HTERT RPE-1 (cell line): ENCODE measurements around the gene CCDC127.

Experiments used
- in situ Hi-C: fragments of 300-500 bp; cut with MboI; formaldehyde crosslinking; loops from 4 replicates; pipeline ENCODE4 v1.14.3; 2020; ENCODE audit warnings: low sequenced_read_pairs

Gene CCDC127

DNA sequence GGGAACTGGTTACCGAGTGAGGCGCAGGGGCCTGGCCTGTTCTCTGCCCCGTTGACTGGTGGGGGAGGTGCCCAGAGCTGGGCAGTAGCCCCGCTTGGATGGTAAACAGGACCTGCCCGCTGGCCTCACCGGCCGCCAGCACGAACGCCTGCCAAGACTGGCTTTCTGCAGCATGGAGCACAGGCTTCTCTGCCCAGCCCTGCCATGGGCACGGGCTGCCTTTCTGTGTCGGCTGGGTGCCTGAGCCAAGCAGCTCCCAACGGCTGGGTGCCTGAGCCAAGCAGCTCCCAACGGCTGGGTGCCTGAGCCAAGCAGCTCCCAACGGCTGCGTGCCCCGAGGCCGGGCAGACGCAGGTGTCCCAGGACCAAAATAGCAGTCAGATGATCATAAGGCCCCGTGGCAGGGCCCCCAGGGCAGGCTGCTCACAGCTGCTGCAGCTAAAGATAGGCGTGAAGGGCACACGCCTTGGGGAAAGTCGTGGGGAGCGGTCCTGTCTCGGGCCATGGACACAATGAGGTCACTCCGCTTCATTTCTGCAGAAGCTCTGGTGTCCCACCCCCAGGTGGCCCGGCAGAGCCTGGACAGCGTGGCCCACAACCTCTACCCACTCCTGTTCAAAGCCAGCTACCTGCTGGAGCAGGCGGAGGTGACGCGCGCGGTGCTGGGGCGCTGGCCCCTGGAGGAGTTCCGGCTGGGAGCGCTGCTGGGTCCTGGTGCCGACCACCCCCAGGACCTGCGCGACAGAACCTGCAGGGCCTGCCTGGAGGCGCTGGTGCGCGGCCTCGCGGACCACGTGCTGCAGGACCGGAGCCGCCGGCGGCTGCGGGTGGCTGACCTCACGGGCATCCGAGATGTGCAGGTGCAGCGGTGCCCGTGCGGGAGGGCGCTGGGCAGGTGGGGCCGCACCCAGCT is 26.7 kb downstream of the CCDC127 start, which contains the start of gene LRRC14B:
Gene LRRC14B (plus strand): TSS at position 460 of the 913 bp plus-strand sequence. CDS start 44 bp downstream, at position 504.
- in situ Hi-C loops = no loop called here

DNA sequence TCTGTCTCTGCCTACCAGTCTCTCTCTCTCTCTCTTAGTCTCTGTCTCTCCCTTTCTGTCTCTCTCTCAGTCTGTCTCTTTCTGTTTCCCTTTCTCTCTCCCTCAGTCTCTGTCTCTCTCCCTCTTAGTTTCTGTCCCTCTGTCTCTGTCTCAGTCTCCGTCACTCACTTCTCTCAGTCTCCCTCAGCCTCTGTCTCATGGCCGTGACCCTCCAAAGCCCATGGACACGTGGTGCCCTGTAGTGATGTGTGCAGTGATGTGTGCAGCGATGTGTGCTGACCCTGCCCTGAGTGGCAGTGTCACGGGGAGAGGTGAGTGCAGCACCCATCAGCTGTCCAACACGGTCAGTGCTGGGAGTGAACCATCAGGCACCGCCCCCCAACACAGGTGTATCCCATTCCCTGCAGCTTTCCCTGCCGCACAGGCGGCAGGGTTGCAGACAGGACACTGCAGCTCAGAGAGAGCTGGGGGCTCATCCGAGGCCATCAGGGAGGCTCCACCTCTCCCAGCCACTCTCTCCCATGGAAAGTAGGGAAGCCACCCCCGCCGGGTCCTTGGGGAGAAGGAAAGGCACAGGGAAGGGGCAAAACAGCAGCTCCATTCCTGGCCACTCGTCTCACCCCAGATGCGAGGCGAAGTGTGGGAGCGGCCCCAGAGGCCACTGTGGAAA is 27.5 kb downstream of the CCDC127 start:
- in situ Hi-C loops = no loop called here

DNA sequence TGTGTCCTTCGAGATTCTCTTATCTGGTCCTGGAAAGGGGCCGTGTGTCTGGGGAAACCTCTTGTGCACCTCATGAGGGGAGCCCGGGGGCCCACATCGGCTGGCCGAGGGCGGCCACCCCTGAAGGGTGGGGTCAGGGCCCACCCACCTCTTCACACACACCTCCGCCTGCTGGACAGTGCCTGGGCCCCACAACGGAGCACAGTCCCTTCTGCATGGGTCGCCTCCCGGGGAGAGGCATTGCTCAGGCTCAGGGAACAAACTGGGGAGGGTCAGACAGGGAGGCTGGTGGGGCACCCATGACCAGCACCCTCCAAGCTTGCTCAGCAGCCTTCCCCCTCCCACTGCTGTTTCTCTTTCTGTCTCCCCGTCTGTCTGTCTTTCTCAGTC is 28.0 kb downstream of the CCDC127 start:
- in situ Hi-C loops = no loop called here

DNA sequence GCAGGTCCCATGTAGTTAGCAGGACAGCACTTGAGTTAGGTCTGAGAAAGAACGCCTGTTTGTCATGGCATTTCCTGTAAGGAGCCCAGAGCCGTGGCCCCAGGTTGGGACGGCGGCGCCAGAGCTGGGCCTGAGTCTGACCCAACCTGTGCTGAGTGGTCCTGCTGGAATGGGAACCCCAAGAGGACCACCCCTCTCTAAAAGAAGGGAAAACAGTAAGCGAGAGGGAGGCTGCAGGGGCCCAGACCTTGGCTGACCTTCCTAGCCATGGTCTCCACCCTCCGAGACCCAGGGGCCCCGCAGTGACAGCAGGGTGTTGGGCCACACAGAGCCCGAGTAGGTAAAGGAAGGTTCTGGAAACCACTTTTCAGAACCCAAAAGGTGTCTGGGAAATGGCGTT is 28.5 kb downstream of the CCDC127 start:
- in situ Hi-C loops = no loop called here

DNA sequence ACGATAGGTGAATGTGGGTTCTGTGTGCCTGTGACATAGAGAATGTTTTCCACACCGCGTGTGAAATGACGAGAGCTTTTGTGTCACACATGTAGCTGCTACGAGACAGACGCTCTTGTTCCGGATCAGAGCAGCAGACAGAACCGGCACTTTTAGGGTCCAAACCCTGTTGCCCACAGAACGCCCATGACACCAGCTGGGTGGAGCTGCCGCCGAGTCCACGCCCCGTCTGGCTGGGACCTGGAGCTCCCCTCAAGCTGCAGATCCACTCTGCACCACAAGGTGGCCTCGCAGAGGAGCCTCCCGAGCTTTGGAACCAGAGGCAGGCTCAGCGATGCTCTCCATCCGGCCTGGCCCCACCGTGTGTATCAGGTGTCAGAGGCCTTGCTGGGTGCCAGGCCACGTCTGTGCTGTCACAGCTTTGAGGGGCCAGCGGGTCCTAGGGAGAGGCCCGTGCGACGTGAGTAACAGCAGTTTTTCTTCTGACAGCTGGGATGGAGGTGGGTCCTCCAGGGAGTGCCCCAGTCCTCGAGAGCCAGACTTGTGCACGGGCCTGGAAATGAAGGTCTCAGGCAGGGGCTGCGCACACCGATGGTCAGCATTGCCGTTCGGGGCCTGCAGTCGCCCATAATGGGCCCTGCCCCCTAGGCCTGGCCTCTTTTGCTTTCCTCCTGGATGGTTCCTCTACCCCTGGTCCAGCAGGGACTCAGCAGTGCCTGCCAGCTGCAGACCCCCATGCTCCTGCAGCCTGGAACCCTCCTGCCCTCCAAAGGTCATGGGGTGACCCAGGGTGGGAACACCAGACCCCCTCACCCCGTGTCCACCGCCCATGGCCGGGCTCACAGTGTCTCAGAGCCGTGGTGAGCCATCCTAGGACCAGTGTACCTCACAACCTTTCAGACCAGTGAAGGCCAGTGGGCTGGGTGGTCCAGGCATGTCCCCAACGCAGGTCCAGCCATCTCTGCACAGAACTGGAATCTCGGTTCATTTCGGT is 29.2 kb downstream of the CCDC127 start:
- in situ Hi-C loops = no loop called here

DNA sequence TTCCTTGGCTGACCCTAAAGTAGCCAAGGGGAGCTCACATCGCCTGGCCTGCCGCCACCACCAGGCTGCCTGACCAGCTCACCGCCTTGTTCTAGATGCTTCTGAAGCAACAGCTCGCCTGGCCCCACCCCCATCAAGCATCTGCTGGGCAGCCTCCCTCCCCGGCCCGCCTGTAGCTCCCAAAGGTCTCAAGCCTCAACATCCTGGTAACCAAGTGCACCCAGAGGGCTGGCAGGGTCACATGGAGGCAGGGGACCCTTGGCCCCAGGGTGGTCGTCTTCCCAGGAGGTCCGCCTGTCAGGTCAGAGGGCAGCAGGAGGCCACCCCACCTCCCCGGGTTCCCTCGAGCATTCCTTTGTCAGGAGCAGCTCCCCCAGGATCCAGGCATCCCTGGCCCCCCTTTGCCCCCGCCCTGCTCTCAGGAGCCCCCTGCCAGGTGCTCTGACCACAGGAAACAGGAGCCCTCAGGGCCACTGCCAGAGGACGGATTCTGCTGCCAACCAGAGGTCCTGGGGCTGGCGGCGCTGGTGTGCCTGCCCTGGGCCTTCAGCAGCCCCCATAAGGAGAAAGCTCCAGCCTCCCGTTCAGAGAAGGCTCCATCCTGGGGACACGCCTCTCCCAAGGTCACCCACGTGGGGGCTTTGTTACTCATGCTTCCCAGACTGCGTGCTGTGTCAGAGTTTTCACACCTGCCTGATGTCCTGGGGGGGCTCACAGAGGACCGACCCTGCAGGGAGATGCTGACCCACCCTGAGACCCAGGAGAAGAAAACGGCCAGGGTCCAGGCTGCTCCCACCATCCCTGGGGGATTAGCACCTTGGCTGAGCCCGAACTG is 30.1 kb downstream of the CCDC127 start:
- in situ Hi-C loops = no loop called here

DNA sequence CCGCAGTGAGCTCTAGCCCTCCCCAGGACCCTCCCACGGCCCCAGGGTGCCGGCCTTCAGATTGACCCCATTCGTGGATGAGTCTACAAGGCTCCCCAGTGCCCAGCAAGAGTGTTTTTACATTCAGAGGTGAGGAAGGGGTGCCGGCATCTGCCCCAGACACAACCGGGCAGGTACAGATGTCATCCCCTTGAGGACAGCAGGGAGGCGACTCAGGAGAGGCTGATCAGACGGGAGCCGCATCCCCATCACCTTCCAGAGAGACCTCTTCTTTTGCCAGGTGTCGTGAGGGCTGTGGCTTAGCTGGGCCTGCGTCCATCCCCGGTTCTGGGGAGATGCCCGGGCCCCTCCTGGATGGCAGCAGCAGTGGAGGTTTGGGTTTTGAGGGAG is 30.9 kb downstream of the CCDC127 start:
- in situ Hi-C loops = no loop called here

DNA sequence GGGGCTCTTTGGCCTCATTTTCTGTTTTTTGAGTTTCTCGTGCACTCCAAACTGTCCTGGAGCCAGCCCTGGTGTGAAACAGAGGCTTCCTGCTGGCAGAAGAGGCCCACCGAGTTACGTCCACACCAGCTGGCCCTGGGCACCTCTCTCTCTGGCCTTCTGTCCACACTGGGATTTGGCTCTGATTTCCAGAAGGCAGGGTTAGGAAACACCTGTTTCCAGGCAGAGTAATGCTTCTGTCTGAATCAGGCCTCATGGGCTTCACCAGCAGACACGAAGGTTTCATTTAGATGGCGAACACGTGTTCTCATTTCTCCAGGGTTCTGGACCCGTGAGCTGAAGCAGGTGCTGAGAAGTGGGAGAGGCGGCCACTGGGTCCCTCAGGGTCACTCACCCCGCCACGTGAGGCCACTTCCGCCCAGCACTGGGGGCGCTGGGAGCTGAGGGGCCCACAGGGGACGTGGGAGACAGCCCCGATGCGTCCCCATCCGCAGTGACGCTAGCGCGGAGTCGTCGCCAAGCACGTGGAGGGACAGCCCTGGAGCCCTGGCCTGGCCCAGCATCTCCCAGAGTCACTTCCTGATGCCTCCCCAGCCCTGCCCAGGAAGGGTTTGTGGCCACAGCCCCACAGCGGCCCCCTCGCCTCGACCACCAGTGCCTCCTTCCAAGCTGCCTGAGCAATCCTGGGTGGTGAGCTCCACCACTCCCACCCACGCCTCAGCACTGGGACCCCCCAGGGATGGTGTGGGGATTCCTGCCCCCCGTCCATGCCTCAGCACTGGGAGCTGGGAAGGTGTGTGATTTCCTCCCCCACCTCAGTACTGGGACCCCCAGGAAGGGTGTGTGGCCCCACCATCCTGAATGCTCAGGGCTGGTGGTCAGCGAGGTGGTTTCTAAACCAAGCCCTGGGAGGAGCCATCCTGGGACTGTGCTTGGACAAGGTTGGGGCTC is 31.6 kb downstream of the CCDC127 start:
- in situ Hi-C loops = no loop called here

DNA sequence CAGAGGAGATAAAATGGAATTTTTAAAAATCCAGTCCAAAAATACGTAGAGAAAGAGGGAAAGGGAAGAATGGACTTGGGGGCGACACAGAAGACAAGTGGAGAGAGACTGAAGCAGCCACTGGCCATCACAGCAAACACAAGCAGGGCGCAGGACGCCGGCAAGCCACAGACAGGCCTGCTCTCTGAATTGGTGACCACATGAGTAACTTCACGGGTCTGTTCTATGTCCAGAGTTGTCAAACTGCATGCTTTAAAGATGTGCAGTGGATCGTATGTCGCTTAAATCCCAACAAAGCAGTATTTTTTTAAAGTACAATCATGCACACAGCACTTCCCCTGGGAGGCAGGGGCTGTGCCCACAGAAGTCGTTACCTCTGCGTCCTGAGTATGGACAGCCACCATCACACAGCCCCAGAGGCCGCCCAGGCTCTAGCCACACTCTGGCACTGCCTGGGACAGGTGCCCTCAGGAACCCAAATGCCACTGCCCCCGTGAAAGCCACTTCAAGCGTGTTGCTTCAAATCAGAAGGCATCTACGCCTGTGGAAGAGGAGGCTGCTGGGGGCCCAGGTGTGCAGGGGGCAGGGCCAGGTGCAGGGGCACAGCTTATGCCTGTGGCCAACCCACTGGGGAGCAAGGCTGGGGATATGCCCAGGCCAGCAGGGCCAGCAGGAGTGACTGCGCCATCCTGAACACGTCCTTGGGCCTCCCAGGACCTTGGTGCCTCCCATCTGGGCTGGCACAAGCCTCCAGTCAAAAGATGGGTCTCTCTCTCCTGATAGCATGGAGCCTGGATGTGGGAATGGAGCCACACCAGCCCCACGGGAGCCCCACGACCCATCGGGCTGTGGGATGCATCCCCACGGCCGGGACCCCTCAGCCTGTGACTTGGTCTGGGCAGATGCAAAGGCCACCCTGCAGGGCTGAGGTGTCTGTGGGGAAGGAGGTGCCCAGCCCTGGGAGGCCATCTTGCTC is 32.6 kb downstream of the CCDC127 start:
- in situ Hi-C loops = no loop called here

DNA sequence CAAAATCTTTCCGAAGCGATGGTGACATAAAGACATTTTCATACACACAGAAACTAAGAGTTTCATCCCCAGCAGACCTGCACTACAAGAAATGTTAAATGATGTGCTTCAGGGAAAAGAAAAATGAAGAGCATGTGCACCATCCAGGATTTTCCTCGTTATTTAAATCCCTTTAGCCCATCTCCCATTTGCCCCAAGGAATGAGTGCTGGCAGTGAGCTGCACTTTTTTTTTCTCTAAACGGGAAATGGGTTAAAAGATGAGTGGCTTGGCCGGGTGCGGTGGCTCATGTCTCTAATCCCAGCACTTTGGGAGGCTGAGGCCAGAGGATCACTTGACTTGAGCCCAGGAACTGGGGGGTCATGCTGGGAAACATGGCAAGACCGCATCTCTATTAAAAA is 33.5 kb downstream of the CCDC127 start:
- in situ Hi-C loops = no loop called here

DNA sequence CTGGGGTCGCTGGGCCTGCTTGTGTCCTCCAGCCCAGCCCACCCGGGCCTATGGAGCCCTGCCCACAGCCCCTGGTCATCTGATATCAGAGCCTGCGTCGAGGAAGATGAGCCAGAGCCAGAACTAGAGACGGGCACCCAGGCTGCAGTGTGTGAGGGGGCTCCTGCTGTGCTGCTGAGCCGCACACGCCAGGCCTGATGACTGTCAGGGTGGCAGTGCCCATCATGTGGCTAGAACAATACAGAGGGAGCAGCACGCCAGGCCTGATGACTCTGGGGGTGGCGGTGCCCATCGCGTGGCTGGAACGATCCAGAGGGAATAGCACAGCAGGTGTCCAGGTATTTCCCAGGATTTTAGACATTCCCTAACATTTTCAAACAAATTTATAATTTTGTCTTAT is 35.8 kb downstream of the CCDC127 start:
- in situ Hi-C loops = no loop called here

DNA sequence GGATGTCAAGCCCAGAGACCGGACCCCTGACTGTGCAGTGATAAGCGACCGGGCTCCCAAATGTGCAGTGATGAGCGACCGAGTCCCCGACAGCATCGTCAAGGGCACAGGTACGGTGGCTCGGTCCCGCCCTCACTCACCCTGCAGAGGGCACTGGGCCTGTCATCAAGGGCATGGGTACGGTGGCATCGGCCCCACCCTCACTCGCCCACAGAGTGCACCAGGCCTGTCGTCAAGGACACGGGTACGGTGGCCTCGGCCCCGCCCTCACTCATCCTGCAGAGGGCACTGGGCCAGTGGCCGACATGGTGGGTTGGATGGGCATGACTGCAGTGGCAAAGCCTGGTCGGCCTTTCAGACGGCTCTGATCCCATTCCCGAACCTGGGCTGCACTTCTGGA is 36.4 kb downstream of the CCDC127 start:
- in situ Hi-C loops = no loop called here

DNA sequence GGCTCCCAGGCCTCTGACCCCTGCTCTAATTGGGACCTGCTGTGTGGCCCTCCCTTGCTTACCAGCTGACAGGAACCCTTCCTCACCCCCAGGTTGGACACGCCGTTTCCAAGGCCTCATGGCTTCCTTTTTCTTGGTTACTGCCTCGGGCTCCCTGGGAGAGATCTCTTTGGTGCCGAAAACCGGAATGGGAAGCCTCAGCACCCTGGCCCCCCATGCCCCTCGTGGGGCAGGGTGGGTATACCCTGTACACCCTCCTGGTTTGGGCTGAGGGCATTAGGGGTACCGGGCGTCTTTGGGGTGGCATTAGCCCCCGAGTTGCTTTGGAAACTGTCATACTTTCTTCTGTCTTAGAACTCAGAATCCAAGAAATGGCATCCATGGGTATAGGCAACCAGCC is 36.8 kb downstream of the CCDC127 start:
- in situ Hi-C loops = no loop called here

DNA sequence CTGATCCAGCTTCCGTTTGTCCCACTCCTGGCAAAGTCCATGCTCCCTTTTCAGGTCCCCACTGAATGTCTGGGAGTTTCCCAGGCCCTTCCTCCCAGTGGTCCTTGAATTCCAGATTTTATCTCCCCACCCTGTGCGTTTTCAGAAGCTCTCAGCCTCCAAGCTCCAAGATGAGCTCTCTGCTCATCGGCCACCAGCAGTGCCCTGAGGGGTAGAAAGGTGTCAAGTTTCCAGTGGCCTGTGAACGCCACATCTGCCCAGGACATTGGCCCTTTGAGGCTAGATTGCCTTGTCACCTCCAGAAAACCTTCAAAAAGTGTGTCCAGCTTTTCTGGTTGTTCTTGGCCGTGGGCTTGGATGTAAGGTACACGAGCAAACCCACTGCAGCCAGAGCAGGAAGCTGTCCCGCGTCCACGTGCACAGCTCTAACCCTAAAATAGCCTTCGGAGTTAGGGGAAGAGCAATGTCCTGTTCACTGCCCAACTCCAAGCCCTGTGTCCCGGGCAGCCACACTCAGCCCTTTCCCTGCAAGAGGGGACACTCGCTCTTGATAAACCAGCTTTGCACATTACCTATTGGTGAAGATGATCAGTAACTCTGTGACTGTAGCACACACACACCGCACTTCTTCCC is 37.6 kb downstream of the CCDC127 start:
- in situ Hi-C loops = no loop called here

DNA sequence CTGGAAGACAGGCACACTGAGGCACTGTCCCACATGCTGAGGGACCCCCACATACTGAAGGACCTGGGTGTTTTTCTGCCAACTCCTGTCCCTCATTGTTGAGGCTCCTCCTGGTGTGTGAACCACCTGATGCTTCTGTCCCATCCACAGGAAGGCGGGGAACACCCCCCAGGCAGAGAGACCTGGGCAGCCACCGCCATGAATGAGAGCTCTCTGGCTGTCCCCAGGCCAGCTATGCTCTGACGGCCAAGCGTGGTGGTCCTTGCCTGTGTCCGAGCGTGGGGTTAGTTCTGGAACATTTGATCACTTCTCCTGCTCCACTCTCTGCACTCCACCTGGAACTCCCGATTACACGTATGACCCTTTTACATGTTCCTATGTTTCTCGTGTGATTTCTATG is 38.6 kb downstream of the CCDC127 start:
- in situ Hi-C loops = no loop called here

DNA sequence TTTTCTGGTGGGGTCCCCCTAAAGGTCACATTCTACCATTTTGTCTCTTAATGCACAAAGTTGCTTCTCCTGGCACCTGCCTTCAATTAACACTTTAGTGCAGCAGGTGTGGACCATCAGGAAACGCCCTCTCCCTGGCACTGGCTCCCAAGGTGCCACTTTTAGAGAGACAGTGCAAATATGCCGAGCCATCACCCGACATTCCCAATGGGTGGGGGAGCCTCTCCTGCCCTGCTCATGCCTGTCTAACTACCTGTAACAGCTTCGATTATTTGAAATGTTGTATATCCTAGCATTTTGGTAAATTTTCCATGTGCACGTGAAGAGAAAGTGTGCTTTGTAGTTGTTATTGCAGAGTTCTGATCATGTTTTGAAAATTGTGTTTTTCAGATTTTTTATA is 39.8 kb downstream of the CCDC127 start:
- in situ Hi-C loops = no loop called here

DNA sequence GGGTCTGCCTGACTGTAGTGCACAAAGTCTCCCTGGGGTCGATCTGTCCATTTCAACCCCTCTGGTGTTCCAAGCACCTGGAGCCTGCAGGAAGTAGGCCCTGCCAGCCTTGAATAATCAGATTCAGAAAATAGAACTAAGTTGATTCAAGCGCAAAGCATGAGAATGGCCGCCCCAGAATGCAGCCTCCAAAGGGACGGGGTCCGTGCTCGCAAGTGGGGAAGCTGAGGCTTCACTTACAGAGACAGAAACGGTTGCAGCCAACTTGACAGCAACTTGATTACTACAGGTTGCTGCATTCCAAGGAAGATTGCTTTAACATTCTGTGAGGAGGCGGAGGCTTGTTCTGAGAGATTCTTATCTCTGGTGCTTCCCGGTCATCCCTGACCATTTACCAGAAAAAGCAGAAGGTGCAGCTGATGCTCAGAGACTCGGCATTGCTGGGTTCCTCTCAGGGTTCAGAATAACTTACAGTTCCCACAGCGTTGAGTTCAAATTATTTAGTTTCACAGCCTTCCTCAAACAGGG is 41.6 kb downstream of the CCDC127 start:
- in situ Hi-C loops = no loop called here
